Lower leg skin (tissue), 4 donors: ENCODE results near the gene SCAF4. TPM values are rescaled to one million over a fixed set of nuclear protein-coding genes. Genes with fewer than 3 reads are reported as not detected.

ENCODE experiments used
- DNase-seq, 2 donors: peaks; one replicate each; pipeline ENCODE4 v3.0.0-alpha.2; 2019; ENCODE audit warnings: low spot score in 2 of 2
- H3K4me3 ChIP-seq: fragments of 200-600 bp; sonication (generic); 2 replicates; pipeline ENCODE4 v1.5.1; 2017; ENCODE audit warnings: mild to moderate bottlenecking, low read depth; ENCODE audit not compliant: poor library complexity, severe bottlenecking
- POLR2A ChIP-seq, 2 donors: fragments of 450-650 bp; IDR thresholded peaks; one replicate each; pipeline ENCODE4 v1.6.1; 2016 to 2017; ENCODE audit warnings: antibody characterized with exemption in 2 of 2, mild to moderate bottlenecking in 1 of 2, moderate library complexity in 1 of 2
- WGBS, 2 donors: methylation state at CpG; one replicate each; pipeline ENCODE4 v1.1.5; 2018; 5-methylcytosine and 5-hydroxymethylcytosine counted together
- intact Hi-C: fragments of 100-400 bp; cut with DNase I; formaldehyde crosslinking; loops from one replicate; pipeline ENCODE4 v1.15.0; 2023; ENCODE audit warnings: low total_unique reads
- total RNA-seq, 4 donors: library from RNA; depleted of rRNA; stranded (reverse); fragments of >200 nt; gene quantifications; one replicate each; pipeline ENCODE4 v1.1.0, GENCODE V29; 2016
- TF ChIP-seq, protein P1 (sequence below), 3 donors: fragments of 450-650 bp; IDR thresholded peaks; one replicate each; pipeline ENCODE4 v1.5.1; 2016; ENCODE audit warnings: antibody characterized with exemption in 3 of 3, mild to moderate bottlenecking in 3 of 3, moderate library complexity in 2 of 3

Gene SCAF4
- total RNA-seq, 4 donors from 2014 or later, result 11.8 to 30.8 (median 16.5) TPM

DNA sequence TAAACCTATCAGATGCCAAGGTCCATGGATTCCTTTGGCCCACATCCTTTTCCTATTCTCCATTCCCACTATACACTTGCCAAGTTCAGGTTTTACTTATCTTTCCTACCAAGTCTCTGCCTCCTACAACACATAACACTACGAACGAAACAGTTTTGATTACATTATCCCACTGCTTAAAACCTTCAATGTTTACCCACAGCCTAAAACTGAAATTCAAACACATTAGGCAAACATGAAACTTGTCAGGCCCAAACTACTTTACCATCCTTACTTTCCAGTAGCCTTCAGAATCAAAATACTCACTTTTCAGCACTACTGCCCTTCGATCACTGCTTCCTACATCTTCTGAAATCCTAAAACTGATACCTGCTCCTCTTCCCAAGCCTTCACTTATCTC lies 3.0 kb downstream of the SCAF4 start:
- 84 to 91% methylated on average over 3 of the region's 3 CpGs for WGBS, 2 donors
- no peak overlapping the region for H3K4me3 ChIP-seq
- intact Hi-C loops, result no loop called here
- TF ChIP-seq, protein P1, sequence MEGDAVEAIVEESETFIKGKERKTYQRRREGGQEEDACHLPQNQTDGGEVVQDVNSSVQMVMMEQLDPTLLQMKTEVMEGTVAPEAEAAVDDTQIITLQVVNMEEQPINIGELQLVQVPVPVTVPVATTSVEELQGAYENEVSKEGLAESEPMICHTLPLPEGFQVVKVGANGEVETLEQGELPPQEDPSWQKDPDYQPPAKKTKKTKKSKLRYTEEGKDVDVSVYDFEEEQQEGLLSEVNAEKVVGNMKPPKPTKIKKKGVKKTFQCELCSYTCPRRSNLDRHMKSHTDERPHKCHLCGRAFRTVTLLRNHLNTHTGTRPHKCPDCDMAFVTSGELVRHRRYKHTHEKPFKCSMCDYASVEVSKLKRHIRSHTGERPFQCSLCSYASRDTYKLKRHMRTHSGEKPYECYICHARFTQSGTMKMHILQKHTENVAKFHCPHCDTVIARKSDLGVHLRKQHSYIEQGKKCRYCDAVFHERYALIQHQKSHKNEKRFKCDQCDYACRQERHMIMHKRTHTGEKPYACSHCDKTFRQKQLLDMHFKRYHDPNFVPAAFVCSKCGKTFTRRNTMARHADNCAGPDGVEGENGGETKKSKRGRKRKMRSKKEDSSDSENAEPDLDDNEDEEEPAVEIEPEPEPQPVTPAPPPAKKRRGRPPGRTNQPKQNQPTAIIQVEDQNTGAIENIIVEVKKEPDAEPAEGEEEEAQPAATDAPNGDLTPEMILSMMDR (IDR thresholded peaks at IDR 0.05), result no peak
- TF ChIP-seq POLR2A (IDR thresholded peaks at IDR 0.05), result no peak
- no peak for DNase-seq

DNA sequence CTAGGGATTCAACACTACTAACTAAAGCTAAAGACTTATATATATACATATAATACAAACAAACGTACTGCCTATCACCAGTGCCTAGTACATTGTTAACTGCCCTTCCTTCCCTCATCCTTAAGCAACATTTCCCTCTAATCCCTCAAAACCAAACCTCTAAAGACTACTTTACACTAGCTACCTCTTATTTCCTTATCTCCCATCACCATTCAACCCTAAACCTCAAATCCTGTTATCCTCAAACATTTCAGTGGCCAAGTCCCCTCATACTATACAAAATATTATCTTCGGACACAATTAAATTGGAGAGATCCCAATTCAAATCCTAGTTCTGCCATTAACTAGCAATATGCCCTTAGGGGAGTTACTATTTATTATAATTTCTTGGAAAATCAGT lies 3.7 kb downstream of the SCAF4 start:
- intact Hi-C loops, result no loop called here
- no peak overlapping the region for H3K4me3 ChIP-seq
- no peak for DNase-seq
- WGBS, 2 donors, result 87 to 88% methylated on average over 2 of the region's 2 CpGs
- TF ChIP-seq, protein P1 (IDR thresholded peaks at IDR 0.05), result no peak
- no peak for TF ChIP-seq POLR2A (IDR thresholded peaks at IDR 0.05)

DNA sequence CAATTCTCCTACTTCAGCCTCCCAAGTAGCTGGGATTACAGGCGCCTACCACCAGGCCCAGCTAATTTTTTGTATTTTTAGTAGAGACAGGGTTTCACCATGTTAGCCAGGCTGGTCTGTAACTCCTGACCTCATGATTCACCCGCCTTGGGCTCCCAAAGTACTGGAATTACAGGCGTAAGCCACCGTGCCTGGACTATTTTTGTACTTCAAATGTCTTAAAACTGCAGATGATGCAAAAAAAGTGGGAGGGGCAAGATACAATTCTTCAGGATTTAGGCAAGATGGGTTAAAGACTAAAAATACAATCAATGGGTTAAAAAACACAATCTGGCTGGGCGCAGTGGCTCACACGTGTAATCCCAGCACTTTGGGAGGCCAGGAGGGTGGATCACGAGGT lies 4.7 kb downstream of the SCAF4 start:
- intact Hi-C loops, result no loop called here
- WGBS, 2 donors, result 74 to 76% methylated on average over 7 of the region's 7 CpGs
- DNase-seq, result no peak
- no peak for TF ChIP-seq POLR2A (IDR thresholded peaks at IDR 0.05)
- TF ChIP-seq, protein P1 (IDR thresholded peaks at IDR 0.05), result no peak
- no peak overlapping the region for H3K4me3 ChIP-seq

DNA sequence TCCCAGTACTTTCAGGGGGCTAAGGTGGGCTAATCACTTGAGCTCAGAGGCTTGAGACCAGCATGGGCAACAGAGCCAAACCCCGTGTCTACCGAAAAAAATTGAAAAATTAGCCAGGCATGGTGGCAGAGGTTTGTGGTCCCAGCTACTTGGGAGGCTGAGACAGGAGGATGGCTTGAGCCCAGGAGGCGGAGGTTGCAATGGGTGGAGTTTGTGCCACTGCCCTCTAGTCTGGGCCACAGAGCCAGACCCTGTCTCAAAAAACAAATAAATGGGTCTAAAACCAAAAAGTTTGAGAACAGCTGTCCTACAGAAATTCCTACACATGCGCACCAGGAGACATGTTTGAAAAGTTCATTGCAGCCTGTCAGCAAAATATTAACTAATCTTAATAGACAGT lies 5.5 kb downstream of the SCAF4 start:
- intact Hi-C loops, result no loop called here
- TF ChIP-seq, protein P1 (IDR thresholded peaks at IDR 0.05), result no peak
- TF ChIP-seq POLR2A (IDR thresholded peaks at IDR 0.05), result no peak
- no peak overlapping the region for H3K4me3 ChIP-seq
- no peak for DNase-seq
- 97 to 99% methylated on average over 4 of the region's 4 CpGs for WGBS, 2 donors

DNA sequence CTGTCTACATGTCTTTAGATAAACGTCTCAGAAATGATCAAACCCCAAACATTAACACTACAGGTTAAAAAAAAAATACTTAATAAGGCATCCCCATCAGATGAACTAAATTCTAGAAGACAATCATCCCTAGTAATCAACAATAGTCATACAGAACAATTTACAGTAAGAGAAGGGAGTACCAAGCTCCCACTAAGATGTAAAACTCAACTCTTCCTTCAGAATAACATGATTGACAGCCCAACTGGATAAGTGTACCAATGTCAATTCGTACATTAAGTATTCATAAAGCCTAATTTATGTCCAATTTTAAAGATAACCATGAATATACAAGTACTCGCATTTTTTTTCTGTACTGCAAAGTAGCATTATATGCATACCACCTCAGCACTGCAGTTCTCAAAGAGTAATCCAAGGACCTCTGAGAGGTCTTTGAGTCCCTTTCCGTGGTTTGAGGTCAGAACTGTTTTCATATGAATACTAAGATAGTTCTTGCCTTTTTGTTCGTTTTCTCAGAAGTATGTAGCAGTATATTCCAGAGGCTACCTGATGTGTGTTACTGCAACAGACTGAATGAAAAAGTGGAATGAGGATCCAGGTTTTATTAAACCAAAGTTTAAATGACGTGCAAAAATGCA lies 6.6 kb downstream of the SCAF4 start:
- intact Hi-C loops, result no loop called here
- H3K4me3 ChIP-seq, result no peak overlapping the region
- WGBS, 2 donors, result 84 to 86% methylated on average over 6 of the region's 6 CpGs
- TF ChIP-seq POLR2A (IDR thresholded peaks at IDR 0.05), result no peak
- TF ChIP-seq, protein P1 (IDR thresholded peaks at IDR 0.05), result no peak
- no peak for DNase-seq

DNA sequence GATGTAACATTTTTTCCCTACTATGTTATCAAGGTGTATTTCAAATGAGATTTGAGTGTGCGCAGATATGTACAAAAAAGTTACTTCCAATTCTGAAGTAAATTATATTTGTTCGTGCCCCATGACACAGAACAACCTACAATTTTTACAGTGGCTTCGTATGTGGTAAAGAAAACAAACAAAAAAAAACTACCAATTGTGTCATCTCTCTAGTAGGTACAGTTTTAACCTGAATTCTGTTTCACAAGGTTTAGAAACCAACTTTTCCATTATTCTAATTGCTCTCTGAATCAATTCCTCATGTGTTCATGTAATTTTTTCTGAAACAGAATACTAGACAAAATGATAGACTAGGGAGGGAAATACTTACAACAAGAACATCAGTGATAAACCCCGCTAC lies 7.4 kb downstream of the SCAF4 start:
- TF ChIP-seq, protein P1 (IDR thresholded peaks at IDR 0.05), result no peak
- TF ChIP-seq POLR2A (IDR thresholded peaks at IDR 0.05), result no peak
- intact Hi-C loops, result no loop called here
- WGBS, 2 donors, result 81 to 90% methylated on average over 4 of the region's 4 CpGs
- DNase-seq, result no peak
- H3K4me3 ChIP-seq, result no peak overlapping the region
